Smooth muscle cell (in vitro differentiated cells): ENCODE data around the gene SCO1. TPM values are rescaled to one million over a fixed set of nuclear protein-coding genes. Genes with fewer than 3 reads are reported as not detected.

Experiments
- DNase-seq: peaks from one replicate; lab custom pipeline; 2025; ENCODE audit not compliant: unreplicated experiment; lab: John Stamatoyannopoulos, UW
- H2AFZ ChIP-seq: fragments of 200-600 bp; sonication (generic); 2 replicates; pipeline ENCODE4 v1.6.0; 2016; ENCODE audit warnings: antibody characterized with exemption, low read depth, mild to moderate bottlenecking
- H3F3A ChIP-seq: fragments of 200-600 bp; sonication (generic); 2 replicates; pipeline ENCODE4 v1.6.0; 2017; ENCODE audit warnings: antibody characterized with exemption, low read depth
- H3K27ac ChIP-seq: fragments of 200-600 bp; sonication (generic); 2 replicates; pipeline ENCODE4 v1.5.1; 2016; ENCODE audit warnings: low read depth, mild to moderate bottlenecking
- H3K27me3 ChIP-seq: fragments of 200-600 bp; sonication (generic); 2 replicates; pipeline ENCODE4 v1.6.1; 2016; ENCODE audit warnings: low read depth, mild to moderate bottlenecking
- H3K36me3 ChIP-seq: fragments of 200-600 bp; sonication (generic); 2 replicates; pipeline ENCODE4 v1.5.1; 2016; ENCODE audit warnings: low read depth
- H3K4me1 ChIP-seq: fragments of 200-600 bp; sonication (generic); 2 replicates; pipeline ENCODE4 v1.5.1; 2016; ENCODE audit warnings: low read depth
- H3K4me2 ChIP-seq: fragments of 200-600 bp; sonication (generic); 2 replicates; pipeline ENCODE4 v1.6.0; 2016; ENCODE audit warnings: mild to moderate bottlenecking
- H3K4me3 ChIP-seq: fragments of 200-600 bp; sonication (generic); 2 replicates; pipeline ENCODE4 v1.5.1; 2016; ENCODE audit warnings: mild to moderate bottlenecking
- H3K79me2 ChIP-seq: fragments of 200-600 bp; sonication (generic); 2 replicates; pipeline ENCODE4 v1.6.0; 2016; ENCODE audit warnings: low read depth, mild to moderate bottlenecking
- H3K9ac ChIP-seq: fragments of 200-600 bp; sonication (generic); 2 replicates; pipeline ENCODE4 v1.6.0; 2016; ENCODE audit warnings: low read depth
- H3K9me3 ChIP-seq: fragments of 200-600 bp; sonication (generic); replicated peaks from 2 replicates; pipeline ENCODE4 v1.5.1; 2016; ENCODE audit warnings: low read depth
- H4K20me1 ChIP-seq: fragments of 200-600 bp; sonication (generic); 2 replicates; pipeline ENCODE4 v1.6.0; 2016; ENCODE audit warnings: low read depth
- WGBS: methylation state at CpG from one replicate; pipeline ENCODE4 v1.1.7; 2016; ENCODE audit warnings: low lambda C conversion rate; 5-methylcytosine and 5-hydroxymethylcytosine counted together
- polyA plus RNA-seq: library from polyadenylated mRNA; unstranded; fragments of >200 nt; fragmentation: Nextera tagmentation; extraction: Ambion mirVana; gene quantifications from 2 replicates; pipeline ENCODE4 v1.2.1, GENCODE V29; 2016
- total RNA-seq: library from RNA; depleted of rRNA; stranded (reverse); fragments of >200 nt; gene quantifications from 2 replicates; pipeline ENCODE4 v1.2.3, GENCODE V29; 2014
- TF ChIP-seq, protein P1 (sequence below): fragments of 200-600 bp; sonication (generic); IDR thresholded peaks from 2 replicates; pipeline ENCODE4 v1.5.1; 2017; ENCODE audit warnings: borderline replicate concordance, mild to moderate bottlenecking, antibody characterized with exemption; ENCODE audit not compliant: insufficient read depth, poor library complexity, severe bottlenecking

Gene SCO1
- total and polyA plus RNA-seq, 2 experiments from 2014 or later, result 25.9 to 28.3 TPM

DNA sequence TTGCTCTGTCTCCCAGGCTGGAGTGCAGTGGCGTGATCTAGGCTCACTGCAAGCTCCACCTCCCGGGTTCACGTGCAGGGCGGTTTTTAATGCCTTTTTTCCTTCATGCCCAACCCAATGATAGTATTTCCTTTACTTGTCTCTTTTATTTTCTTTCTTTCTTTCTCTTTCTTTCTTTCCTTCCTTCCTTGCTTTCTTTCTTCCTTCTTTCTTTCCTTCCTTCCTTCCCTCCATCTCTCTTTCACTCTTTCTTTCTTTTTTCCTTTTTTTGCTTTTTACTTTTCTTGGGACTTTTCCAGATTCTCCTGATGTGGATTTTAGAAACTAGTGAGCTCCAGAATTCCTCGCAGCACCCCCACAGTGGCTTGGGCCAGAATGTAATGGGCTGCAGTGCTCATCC, 43.3 kb downstream of the SCO1 start:
- no peaks in the 10 kb centered on the region for H3F3A ChIP-seq
- H4K20me1 ChIP-seq, result no peaks in the 10 kb centered on the region
- no peak overlapping the region for H3K4me2 ChIP-seq
- H3K9ac ChIP-seq, result no peak overlapping the region
- no peak for DNase-seq
- TF ChIP-seq, protein P1, sequence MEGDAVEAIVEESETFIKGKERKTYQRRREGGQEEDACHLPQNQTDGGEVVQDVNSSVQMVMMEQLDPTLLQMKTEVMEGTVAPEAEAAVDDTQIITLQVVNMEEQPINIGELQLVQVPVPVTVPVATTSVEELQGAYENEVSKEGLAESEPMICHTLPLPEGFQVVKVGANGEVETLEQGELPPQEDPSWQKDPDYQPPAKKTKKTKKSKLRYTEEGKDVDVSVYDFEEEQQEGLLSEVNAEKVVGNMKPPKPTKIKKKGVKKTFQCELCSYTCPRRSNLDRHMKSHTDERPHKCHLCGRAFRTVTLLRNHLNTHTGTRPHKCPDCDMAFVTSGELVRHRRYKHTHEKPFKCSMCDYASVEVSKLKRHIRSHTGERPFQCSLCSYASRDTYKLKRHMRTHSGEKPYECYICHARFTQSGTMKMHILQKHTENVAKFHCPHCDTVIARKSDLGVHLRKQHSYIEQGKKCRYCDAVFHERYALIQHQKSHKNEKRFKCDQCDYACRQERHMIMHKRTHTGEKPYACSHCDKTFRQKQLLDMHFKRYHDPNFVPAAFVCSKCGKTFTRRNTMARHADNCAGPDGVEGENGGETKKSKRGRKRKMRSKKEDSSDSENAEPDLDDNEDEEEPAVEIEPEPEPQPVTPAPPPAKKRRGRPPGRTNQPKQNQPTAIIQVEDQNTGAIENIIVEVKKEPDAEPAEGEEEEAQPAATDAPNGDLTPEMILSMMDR, result no peak
- no peaks in the 10 kb centered on the region for H3K27me3 ChIP-seq
- H3K9me3 ChIP-seq, result no peaks in the 10 kb centered on the region
- H3K27ac ChIP-seq, result no peak overlapping the region
- H3K4me1 ChIP-seq, result no peaks in the 10 kb centered on the region
- no peak overlapping the region for H3K4me3 ChIP-seq
- H3K79me2 ChIP-seq, result no peaks in the 10 kb centered on the region
- no peak overlapping the region for H2AFZ ChIP-seq
- 88% methylated on average over 5 of the region's 5 CpGs for WGBS
- H3K36me3 ChIP-seq, result no peaks in the 10 kb centered on the region

DNA sequence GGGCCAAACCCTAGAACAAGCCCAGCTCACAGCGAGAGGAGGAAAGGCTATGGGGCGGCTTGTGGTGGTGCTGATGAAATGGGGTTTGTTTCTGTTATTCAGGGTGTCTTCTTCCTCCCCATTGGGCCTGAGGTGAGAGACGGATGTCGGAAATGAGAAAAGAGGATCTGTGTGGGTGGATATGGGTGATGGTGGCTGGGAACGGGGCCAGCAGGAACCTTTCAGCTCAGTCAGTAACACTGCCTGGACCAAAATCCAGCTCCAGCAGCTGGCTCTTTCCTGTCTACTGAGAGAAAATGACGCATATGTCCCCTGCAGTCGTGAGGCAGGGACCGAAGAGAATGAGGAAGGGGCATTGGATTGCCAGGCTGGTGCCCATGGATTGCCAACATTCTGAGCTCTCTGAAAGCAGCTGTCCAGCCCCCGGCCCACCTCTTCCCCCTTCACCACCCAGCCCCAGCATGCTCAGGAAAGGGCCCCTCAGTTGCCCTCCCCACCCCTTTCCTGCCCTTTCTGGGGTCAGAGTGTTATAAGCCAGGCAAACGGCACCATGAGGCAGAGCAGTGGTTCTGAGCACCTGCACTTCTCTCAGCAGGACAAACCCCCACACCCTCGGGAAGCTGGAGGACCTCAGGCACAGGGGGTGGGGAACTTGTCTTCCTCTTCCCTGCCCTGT, 44.2 kb downstream of the SCO1 start:
- no peak overlapping the region for H3K4me3 ChIP-seq
- no peak overlapping the region for H3K27ac ChIP-seq
- DNase-seq, result no peak
- H4K20me1 ChIP-seq, result no peaks in the 10 kb centered on the region
- WGBS, result 94% methylated on average over 11 of the region's 11 CpGs
- H3K4me1 ChIP-seq, result no peaks in the 10 kb centered on the region
- H3K27me3 ChIP-seq, result no peaks in the 10 kb centered on the region
- H3K4me2 ChIP-seq, result no peak overlapping the region
- H3K9ac ChIP-seq, result no peak overlapping the region
- H2AFZ ChIP-seq, result no peak overlapping the region
- TF ChIP-seq, protein P1, result no peak
- no peaks in the 10 kb centered on the region for H3K9me3 ChIP-seq
- H3F3A ChIP-seq, result no peaks in the 10 kb centered on the region
- no peaks in the 10 kb centered on the region for H3K36me3 ChIP-seq
- no peaks in the 10 kb centered on the region for H3K79me2 ChIP-seq

DNA sequence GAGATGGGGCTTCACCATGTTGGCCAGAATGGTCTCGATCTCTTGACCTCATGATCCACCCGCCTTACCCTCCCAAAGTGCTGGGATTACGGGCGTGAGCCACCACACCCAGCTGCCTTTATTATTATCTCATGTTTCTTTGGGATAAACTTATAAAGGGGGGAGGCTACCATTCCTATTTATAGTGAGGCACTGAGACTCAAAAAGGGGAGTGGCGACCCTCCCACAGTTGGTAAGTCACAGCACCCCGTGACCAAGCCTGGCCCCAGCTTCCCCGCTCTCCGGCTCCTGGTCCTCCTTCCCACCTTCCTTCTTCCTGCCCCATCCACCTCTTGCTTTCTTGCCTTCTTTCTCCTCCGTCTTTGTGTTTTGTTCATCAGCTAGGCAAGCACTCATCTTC, 45.4 kb downstream of the SCO1 start:
- Histone ChIP-seq H3K9ac (no peak overlapping the region), H3K4me2 (no peak overlapping the region), H4K20me1 (no peaks in the 10 kb centered on the region), H3F3A (no peaks in the 10 kb centered on the region), H3K27ac (no peak overlapping the region), H3K9me3 (no peaks in the 10 kb centered on the region), H3K4me3 (no peak overlapping the region), H2AFZ (no peak overlapping the region), H3K4me1 (no peaks in the 10 kb centered on the region), H3K79me2 (no peaks in the 10 kb centered on the region), H3K36me3 (no peaks in the 10 kb centered on the region), H3K27me3 (no peaks in the 10 kb centered on the region)
- TF ChIP-seq, protein P1, result no peak
- DNase-seq, result no peak
- WGBS, result 79% methylated on average over 9 of the region's 9 CpGs

DNA sequence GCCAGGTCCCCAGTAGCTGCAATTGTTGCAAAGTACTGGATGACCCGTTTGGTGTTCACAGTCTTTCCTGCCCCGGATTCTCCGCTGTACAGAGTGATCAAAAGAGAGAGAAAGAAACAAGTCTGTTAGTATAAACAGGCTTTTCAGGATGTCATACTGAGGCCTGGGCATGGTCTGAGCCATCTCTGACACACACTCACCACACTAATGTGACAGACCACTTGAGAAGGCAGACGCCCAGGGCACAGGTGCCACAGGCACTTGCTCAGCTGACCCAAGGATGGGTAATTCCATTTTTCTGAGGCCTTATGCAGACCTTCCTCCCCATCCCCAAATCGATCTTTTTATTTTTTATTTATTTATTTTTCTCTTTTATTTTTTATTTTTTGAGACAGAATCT, 47.7 kb downstream of the SCO1 start:
- DNase-seq, result no peak
- 88% methylated on average over 5 of the region's 5 CpGs for WGBS

More for the DNA sequence above, 47.7 kb downstream of the SCO1 start:
- Histone ChIP-seq H3F3A (no peaks in the 10 kb centered on the region), H3K36me3 (no peaks in the 10 kb centered on the region), H3K27me3 (no peaks in the 10 kb centered on the region), H4K20me1 (no peaks in the 10 kb centered on the region), H3K4me2 (no peak overlapping the region), H3K9ac (no peak overlapping the region), H3K4me1 (no peaks in the 10 kb centered on the region), H3K9me3 (no peaks in the 10 kb centered on the region), H3K27ac (no peak overlapping the region), H3K79me2 (no peaks in the 10 kb centered on the region), H3K4me3 (no peak overlapping the region), H2AFZ (no peak overlapping the region)
- TF ChIP-seq, protein P1, result no peak
